H1 (cell line): ENCODE results near the gene OXSR1. TPM values are rescaled to one million over a fixed set of nuclear protein-coding genes. Genes with fewer than 3 reads are reported as not detected.

Experiments used
- CTCF ChIA-PET: fragments of 300-600 bp; sonication (Branson Sonifier 250); formaldehyde crosslinking; loops from one replicate; lab custom pipeline; 2021; ENCODE audit not compliant: partially characterized antibody; lab: Charles Lee
- POLR2A ChIA-PET: fragments of 300-600 bp; sonication (Branson Sonifier 250); formaldehyde crosslinking; loops from one replicate; lab custom pipeline; 2021; ENCODE audit warnings: inconsistent platforms; ENCODE audit not compliant: partially characterized antibody; lab: Charles Lee
- DNase-seq, 2 experiments: peaks; one replicate each; pipeline versions ENCODE4 v3.0.0 to v3.0.0-alpha.2; 2010 to 2022; ENCODE audit warnings: low spot score in 2 of 2, low read depth in 1 of 2, mixed read lengths in 1 of 2
- FAIRE-seq: peaks from 2 replicates; lab custom pipeline; 2011; peaks lifted over from hg19 to GRCh38; lab: Jason Lieb, UNC
- H2AFZ ChIP-seq: 2 replicates; pipeline ENCODE4 v1.8.1; 2012; ENCODE audit warnings: low read length, inconsistent platforms
- H2AK5ac ChIP-seq: 2 replicates; pipeline ENCODE4 v1.6.1; 2013; ENCODE audit warnings: low read depth, low read length
- H2BK120ac ChIP-seq: replicated peaks from 2 replicates; pipeline ENCODE3; 2013; ENCODE audit warnings: low read depth, low read length, inconsistent platforms
- H2BK12ac ChIP-seq: 2 replicates; pipeline ENCODE4 v1.6.1; 2013; ENCODE audit warnings: low read depth, low read length
- H2BK15ac ChIP-seq: 2 replicates; pipeline ENCODE4 v1.6.1; 2013; ENCODE audit warnings: low read length
- H2BK20ac ChIP-seq: 2 replicates; pipeline ENCODE4 v1.6.1; 2013; ENCODE audit warnings: low read length
- H2BK5ac ChIP-seq: 2 replicates; pipeline ENCODE4 v1.6.1; 2013; ENCODE audit warnings: low read depth, low read length
- H3K14ac ChIP-seq: 2 replicates; pipeline ENCODE4 v1.6.1; 2013; ENCODE audit warnings: inconsistent platforms; ENCODE audit not compliant: insufficient read length
- H3K18ac ChIP-seq: 2 replicates; pipeline ENCODE4 v1.6.1; 2013; ENCODE audit warnings: low read length; ENCODE audit errors: extremely low read depth
- H3K23ac ChIP-seq: 2 replicates; pipeline ENCODE4 v1.6.1; 2013; ENCODE audit warnings: inconsistent platforms; ENCODE audit not compliant: insufficient read length
- H3K23me2 ChIP-seq: 2 replicates; pipeline ENCODE4 v1.6.1; 2013; ENCODE audit warnings: low read depth, low read length
- H3K27ac ChIP-seq: 2 replicates; pipeline ENCODE4 v1.6.1; 2011; ENCODE audit warnings: low read depth, low read length, inconsistent platforms
- H3K27me3 ChIP-seq, 4 experiments: replicated peaks in 1 of 4; 1 replicate in 1 of 4; 2 replicates in 3 of 4; pipeline versions ENCODE4 v1.6.1 to v1.8.1; 2011 to 2013; ENCODE audit warnings: low read length in 3 of 4, mild to moderate bottlenecking in 3 of 4, inconsistent platforms in 2 of 4, mixed read lengths in 2 of 4, moderate library complexity in 1 of 4; ENCODE audit not compliant: control insufficient read depth in 3 of 4, insufficient read depth in 3 of 4; ENCODE audit errors: extremely low read depth in 1 of 4
- H3K36me3 ChIP-seq, 4 experiments: 2 replicates each; pipeline versions ENCODE4 v1.6.1 to v1.8.1; 2011 to 2013; ENCODE audit warnings: mild to moderate bottlenecking in 4 of 4, low read length in 3 of 4, moderate library complexity in 2 of 4, control low read depth in 1 of 4, inconsistent platforms in 1 of 4; ENCODE audit not compliant: insufficient read depth in 4 of 4, control insufficient read depth in 2 of 4
- H3K4ac ChIP-seq: replicated peaks from 2 replicates; pipeline ENCODE3; 2013; ENCODE audit warnings: low read length, low read depth, mixed read lengths, inconsistent platforms; ENCODE audit not compliant: insufficient read length
- H3K4me1 ChIP-seq, 4 experiments: replicated peaks in 1 of 4; 1 replicate in 1 of 4; 2 replicates in 3 of 4; pipeline versions ENCODE4 v1.6.1 to v1.8.1; 2011 to 2013; ENCODE audit warnings: low read length in 3 of 4, inconsistent platforms in 2 of 4, mixed read lengths in 1 of 4; ENCODE audit not compliant: insufficient read depth in 4 of 4, control insufficient read depth in 3 of 4
- H3K4me2 ChIP-seq, 2 experiments: 2 replicates each; pipeline versions ENCODE4 v1.6.1 to v1.8.1; 2011 to 2013; ENCODE audit warnings: low read depth in 2 of 2, low read length in 2 of 2, control low read depth in 1 of 2, inconsistent platforms in 1 of 2, mild to moderate bottlenecking in 1 of 2; ENCODE audit not compliant: insufficient read depth in 1 of 2
- H3K4me3 ChIP-seq, 4 experiments: fragments of 200-600, 300-600 bp in 1 of 4; sonication (generic), shearing (Covaris generic), sonication (Bioruptor Twin) in 1 of 4; 2 replicates each; pipeline versions ENCODE4 v1.5.1 to v1.8.1; 2011 to 2016; ENCODE audit warnings: low read length in 4 of 4, low read depth in 3 of 4, control low read depth in 2 of 4, inconsistent platforms in 2 of 4, mild to moderate bottlenecking in 2 of 4, mixed read lengths in 1 of 4, moderate library complexity in 1 of 4; ENCODE audit not compliant: insufficient read depth in 2 of 4; ENCODE audit errors: extremely low read depth in 1 of 4
- H3K56ac ChIP-seq: replicated peaks from 2 replicates; pipeline ENCODE3; 2013; ENCODE audit warnings: low read depth, mild to moderate bottlenecking, mixed read lengths, low read length, inconsistent platforms; ENCODE audit not compliant: insufficient read length
- H3K79me1 ChIP-seq: 2 replicates; pipeline ENCODE4 v1.6.1; 2013; ENCODE audit warnings: low read depth, low read length, control low read depth
- H3K79me2 ChIP-seq, 2 experiments: 2 replicates each; pipeline versions ENCODE4 v1.6.1 to v1.8.1; 2012 to 2013; ENCODE audit warnings: low read length in 2 of 2, mild to moderate bottlenecking in 2 of 2, inconsistent platforms in 1 of 2; ENCODE audit not compliant: insufficient read depth in 2 of 2, control insufficient read depth in 1 of 2
- H3K9ac ChIP-seq, 4 experiments: replicated peaks in 1 of 4; 1 replicate in 1 of 4; 2 replicates in 3 of 4; pipeline versions ENCODE4 v1.6.1 to v1.8.1; 2011 to 2013; ENCODE audit warnings: low read depth in 3 of 4, low read length in 3 of 4, control low read depth in 2 of 4, mild to moderate bottlenecking in 2 of 4, moderate library complexity in 2 of 4, inconsistent platforms in 1 of 4; ENCODE audit errors: extremely low read depth in 1 of 4
- H3K9me3 ChIP-seq, 2 experiments: 2 replicates each; pipeline versions ENCODE4 v1.6.1 to v1.8.1; 2012 to 2013; ENCODE audit warnings: mild to moderate bottlenecking in 2 of 2, moderate library complexity in 2 of 2, control low read depth in 1 of 2, inconsistent platforms in 1 of 2, low read depth in 1 of 2, low read length in 1 of 2, mixed read lengths in 1 of 2; ENCODE audit not compliant: insufficient read depth in 2 of 2
- H4K20me1 ChIP-seq, 2 experiments: replicated peaks in 1 of 2; 2 replicates each; pipeline versions ENCODE3 to v1.8.1; 2011 to 2013; ENCODE audit warnings: inconsistent platforms in 2 of 2, low read length in 2 of 2, mild to moderate bottlenecking in 1 of 2; ENCODE audit not compliant: insufficient read depth in 2 of 2, control insufficient read depth in 1 of 2
- H4K5ac ChIP-seq: 2 replicates; pipeline ENCODE4 v1.6.1; 2013; ENCODE audit warnings: low read length, low read depth, mixed read lengths, inconsistent platforms; ENCODE audit not compliant: insufficient read length
- H4K8ac ChIP-seq: 2 replicates; pipeline ENCODE4 v1.8.0; 2013; ENCODE audit warnings: mild to moderate bottlenecking, moderate library complexity, low read length, inconsistent platforms; ENCODE audit not compliant: insufficient read depth; ENCODE audit errors: extremely low read depth
- H4K91ac ChIP-seq: replicated peaks from 2 replicates; pipeline ENCODE3; 2013; ENCODE audit warnings: low read length, mixed read lengths, inconsistent platforms; ENCODE audit not compliant: insufficient read length
- BACH1 ChIP-seq: IDR thresholded peaks from 2 replicates; pipeline ENCODE4 v1.6.1; 2012; ENCODE audit warnings: low read length, improper control_type of control experiment
- BCL11A ChIP-seq, 2 experiments: IDR thresholded peaks; one replicate each; pipeline ENCODE4 v1.6.1; 2011; ENCODE audit warnings: low read depth in 2 of 2, low read length in 2 of 2, mild to moderate bottlenecking in 2 of 2
- CBX5 ChIP-seq: fragments of 300-800, 300-1000 bp; sonication (generic); IDR thresholded peaks from 2 replicates; pipeline ENCODE4 v1.7.1; 2016; ENCODE audit warnings: antibody characterized with exemption, low read length, low read depth
- CTBP2 ChIP-seq: IDR thresholded peaks from 2 replicates; pipeline ENCODE4 v1.7.0; 2011; ENCODE audit warnings: borderline replicate concordance, mild to moderate bottlenecking, moderate library complexity, mixed read lengths, low read length; ENCODE audit not compliant: insufficient read depth, insufficient read length
- GTF2F1 ChIP-seq: IDR thresholded peaks from 2 replicates; pipeline ENCODE4 v1.6.1; 2012; ENCODE audit warnings: low read depth, low read length, improper control_type of control experiment, borderline replicate concordance
- HDAC6 ChIP-seq: IDR thresholded peaks from one replicate; pipeline ENCODE4 v1.7.1; 2012; ENCODE audit warnings: low read depth, mild to moderate bottlenecking, inconsistent platforms, low read length, moderate library complexity
- JUN ChIP-seq: IDR thresholded peaks from 2 replicates; pipeline ENCODE4 v1.6.1; 2011; ENCODE audit warnings: low read depth, mild to moderate bottlenecking, improper control_type of control experiment, low read length
- KDM4A ChIP-seq: IDR thresholded peaks from one replicate; pipeline ENCODE4 v1.7.1; 2012; ENCODE audit warnings: low read depth, mild to moderate bottlenecking, moderate library complexity, low read length, inconsistent platforms; ENCODE audit not compliant: severe bottlenecking
- MAFK ChIP-seq: IDR thresholded peaks from 2 replicates; pipeline ENCODE4 v1.6.1; 2012; ENCODE audit warnings: low read depth, mild to moderate bottlenecking, improper control_type of control experiment, low read length
- POU5F1 ChIP-seq: IDR thresholded peaks from 2 replicates; pipeline ENCODE4 v1.6.1; 2011; ENCODE audit warnings: low read depth, mild to moderate bottlenecking, low read length, moderate library complexity
- RAD21 ChIP-seq, 2 experiments: IDR thresholded peaks in 1 of 2; conservative IDR thresholded peaks in 1 of 2; 2 replicates each; pipeline ENCODE4 v1.6.1; 2011; ENCODE audit warnings: low read depth in 2 of 2, low read length in 2 of 2, improper control_type of control experiment in 1 of 2, inconsistent platforms in 1 of 2, mild to moderate bottlenecking in 1 of 2, moderate library complexity in 1 of 2
- RBBP5 ChIP-seq: IDR thresholded peaks from 2 replicates; pipeline ENCODE4 v1.7.1; 2012; ENCODE audit warnings: low read depth, mild to moderate bottlenecking, inconsistent platforms, low read length, moderate library complexity, borderline replicate concordance
- SRF ChIP-seq: IDR thresholded peaks from 2 replicates; pipeline ENCODE4 v1.6.1; 2011; ENCODE audit warnings: mild to moderate bottlenecking, low read depth, low read length, moderate library complexity
- SUZ12 ChIP-seq: fragments of 200-600 bp; sonication (generic); IDR thresholded peaks from 2 replicates; pipeline ENCODE4 v1.6.1; 2012; ENCODE audit warnings: mild to moderate bottlenecking, inconsistent platforms, low read length, moderate library complexity, mixed read lengths
- TAF1 ChIP-seq: IDR thresholded peaks from 2 replicates; pipeline ENCODE4 v1.6.1; 2011; ENCODE audit warnings: mild to moderate bottlenecking, low read depth, low read length
- WGBS, 2 experiments: shearing (Covaris generic) in 1 of 2; methylation state at CpG; one replicate each; pipeline versions ENCODE4 v1.1.6 to v1.1.7; 2013 to 2015; ENCODE audit warnings: low lambda C conversion rate in 2 of 2, mixed read lengths in 2 of 2, inconsistent platforms in 1 of 2, low coverage in 1 of 2, missing lambda C conversion rate in 1 of 2; ENCODE audit not compliant: insufficient replicate concordance in 2 of 2, insufficient coverage in 1 of 2, insufficient read length in 1 of 2; ENCODE audit errors: extremely low coverage in 1 of 2, missing lambda C conversion rate in 1 of 2; 5-methylcytosine and 5-hydroxymethylcytosine counted together
- polyA plus RNA-seq, 7 experiments: library from polyadenylated mRNA; depleted of rRNA in 3 of 7; stranded (reverse) in 5 of 7; unstranded in 2 of 7; fragments of >200 nt in 5 of 7; fragments of 200-250 nt in 2 of 7; gene quantifications; 1 replicate in 5 of 7; 2 replicates in 1 of 7; 4 replicates in 1 of 7; pipeline versions ENCODE4 v1.2.1 to v1.2.3, GENCODE V29; 2011 to 2013; ENCODE audit warnings: missing spikeins in 2 of 7, mixed read lengths in 2 of 7
- total RNA-seq: library from RNA; stranded (reverse); fragmentation: NEBNext Ultra II Directional; extraction: Animal tissue kit (Norgen Biotek cat#: 25700); gene quantifications from 2 replicates; pipeline ENCODE4 v1.2.1, GENCODE V29; 2021

Gene OXSR1
- total and polyA plus RNA-seq, 2 of the 8 experiments (the other 6 are each of a cell fraction or from before 2014, with no cell fraction given) = 25.1 to 47.0 TPM

DNA sequence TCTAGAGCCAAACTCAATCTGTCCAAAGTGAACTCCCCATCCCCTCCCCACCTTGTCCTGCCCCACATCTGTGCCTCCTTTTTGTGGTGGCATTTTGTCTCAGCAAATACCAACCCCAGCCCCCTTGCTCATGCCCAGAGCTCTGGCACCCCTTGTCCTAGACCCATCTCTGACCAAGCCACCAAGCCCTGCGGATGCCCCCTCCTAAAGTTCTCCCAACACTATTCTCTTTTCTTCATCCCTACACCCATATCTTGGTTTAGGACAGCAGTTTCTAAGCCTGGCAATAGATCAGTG, 46.1 kb upstream of the OXSR1 start:
- Histone ChIP-seq H3K79me1 (no peaks in the 10 kb centered on the region), H3K27ac (no peak overlapping the region), H3K56ac (no peak overlapping the region), H3K18ac (no peak overlapping the region), H2BK20ac (no peak overlapping the region), H2AK5ac (no peak overlapping the region), H2BK120ac (no peak overlapping the region), H4K20me1 (peaks cover 0 to 8% of the 10 kb centered on the region in 2 experiments), H2BK5ac (no peak overlapping the region), H2BK12ac (no peak overlapping the region), H3K23ac (no peak overlapping the region), H3K79me2 (no peaks in the 10 kb centered on the region), H3K27me3 (no peaks in the 10 kb centered on the region), H3K36me3 (peaks cover 2 to 17% (median 11%) of the 10 kb centered on the region in 4 experiments; a peak in 6 of 8 replicates), H3K14ac (no peak overlapping the region), H3K23me2 (no peaks in the 10 kb centered on the region), H4K91ac (no peak overlapping the region), H3K9ac (no peak overlapping the region), H3K4me1 (no peaks in the 10 kb centered on the region), H2AFZ (no peak overlapping the region), H4K8ac (no peak overlapping the region), H3K4me2 (no peak overlapping the region), H4K5ac (no peak overlapping the region), H3K9me3 (no peaks in the 10 kb centered on the region; a peak in 1 of 4 replicates), H3K4ac (no peak overlapping the region), H3K4me3 (no peak overlapping the region), H2BK15ac (no peak overlapping the region)
- ChIA-PET CTCF (interaction anchor here (0.7 to 8.8 kb wide), 20 partner anchors 8 to 586 kb away, joined by 3 to 105 read pairs (median 5); partner anchors contain the start of gene SLC22A14), POLR2A (interaction anchor here (0.9 to 4.2 kb wide), 6 partner anchors 8 to 178 kb away, joined by 3 to 20 read pairs (median 4); no protein-coding TSS in a partner anchor)
- no peak for DNase-seq
- no peak for FAIRE-seq
- 92% methylated on average over 1 of the region's 1 CpG; no CpG with 5 or more reads in 1 of the 2 experiments for WGBS, 2 experiments
- TF ChIP-seq RBBP5 = no peak
- TF ChIP-seq KDM4A = no peak
- no peak for TF ChIP-seq GTF2F1
- no peak for TF ChIP-seq CBX5
- TF ChIP-seq MAFK = no peak
- no peak for TF ChIP-seq BACH1
- TF ChIP-seq RAD21 (IDR thresholded peaks at IDR 0.05 in 1 of 2, conservative IDR thresholded peaks at IDR 0.05 in 1 of 2; ENCODE audit: low read depth in 2 of 2, low read length in 2 of 2) = no peak
- no peak for TF ChIP-seq TAF1
- TF ChIP-seq SRF = no peak
- no peak for TF ChIP-seq SUZ12
- TF ChIP-seq HDAC6 = no peak
- no peak for TF ChIP-seq JUN
- no peak for TF ChIP-seq POU5F1
- TF ChIP-seq BCL11A (IDR thresholded peaks at IDR 0.05; ENCODE audit: low read depth in 2 of 2, low read length in 2 of 2) = no peak
- no peak for TF ChIP-seq CTBP2
